GM18520 (cell line): Measurements from ENCODE around the gene PHF13.
"Not testable (repeated sequence)": the region's sequence is repeated elsewhere in the genome, so short reads cannot be mapped to it uniquely, and the experiment has no call there.

Experiments
- ATAC-seq: cut with Tn5 transposase; IDR thresholded peaks from one replicate; pipeline ENCODE4 v1.9.1; 2021; ENCODE audit not compliant: unreplicated experiment

Gene PHF13

DNA sequence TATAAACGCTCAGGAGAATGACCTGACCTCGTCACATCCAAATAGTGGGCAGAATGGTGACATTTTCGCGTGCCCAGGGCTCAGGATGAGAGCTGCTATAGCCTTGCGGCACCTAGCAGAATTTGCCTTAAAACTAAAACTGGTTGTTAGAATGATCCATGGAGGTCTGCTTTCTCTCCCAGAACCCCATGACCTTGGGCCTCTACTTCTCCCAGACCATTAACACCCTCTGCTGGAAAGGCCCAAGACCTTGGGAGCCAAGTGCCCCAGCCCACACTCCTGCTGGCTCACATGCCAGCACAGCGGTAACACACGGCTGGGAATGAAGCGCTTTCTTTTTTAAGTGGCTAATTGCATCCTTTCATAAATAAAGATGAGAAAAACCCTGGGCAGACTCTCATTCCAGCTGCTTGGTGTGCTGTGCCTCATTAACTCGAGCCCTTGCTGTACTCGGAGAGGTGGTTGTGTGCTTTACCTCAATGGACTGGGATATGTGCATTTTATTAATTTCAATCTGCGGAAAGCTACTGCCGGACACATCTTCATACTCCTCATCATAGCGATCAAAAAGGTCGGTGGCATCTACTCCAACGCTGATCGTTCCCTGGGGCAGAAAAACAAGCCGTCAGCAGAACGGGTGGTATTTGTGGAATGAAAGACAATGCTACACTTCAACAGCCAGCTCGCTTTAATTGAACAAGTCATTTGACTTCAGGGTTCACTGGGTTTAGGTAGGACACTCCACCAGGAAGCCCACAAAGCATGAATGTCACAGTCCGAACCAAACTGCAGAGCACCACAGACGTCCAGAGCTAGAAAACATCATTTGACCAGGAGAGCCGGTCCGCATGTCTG lies 40.1 kb downstream of the PHF13 start:
- no peak for ATAC-seq

DNA sequence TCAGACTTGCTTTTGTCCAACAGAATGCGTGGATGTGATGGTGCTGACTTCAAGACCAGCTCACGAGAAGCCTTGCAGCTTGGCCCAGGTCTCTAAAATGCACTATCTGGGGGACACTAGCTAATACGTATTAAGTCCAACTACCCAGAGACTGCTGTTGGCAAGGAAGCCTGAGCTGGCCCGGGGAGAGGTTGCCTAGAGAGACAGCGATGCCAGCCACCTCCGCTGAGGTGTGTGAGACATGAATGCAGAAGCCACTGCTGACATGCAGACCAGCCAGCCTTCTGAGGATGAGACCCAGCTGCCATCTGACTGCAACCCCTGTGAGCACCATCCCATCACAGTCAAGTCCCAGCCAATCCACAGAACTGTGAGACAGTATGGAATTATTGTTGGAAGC lies 43.6 kb downstream of the PHF13 start:
- no peak for ATAC-seq

GRCh38 chr1:6658359-6659060 lies 45.0 kb downstream of the PHF13 start:
- ATAC-seq: no peak

DNA sequence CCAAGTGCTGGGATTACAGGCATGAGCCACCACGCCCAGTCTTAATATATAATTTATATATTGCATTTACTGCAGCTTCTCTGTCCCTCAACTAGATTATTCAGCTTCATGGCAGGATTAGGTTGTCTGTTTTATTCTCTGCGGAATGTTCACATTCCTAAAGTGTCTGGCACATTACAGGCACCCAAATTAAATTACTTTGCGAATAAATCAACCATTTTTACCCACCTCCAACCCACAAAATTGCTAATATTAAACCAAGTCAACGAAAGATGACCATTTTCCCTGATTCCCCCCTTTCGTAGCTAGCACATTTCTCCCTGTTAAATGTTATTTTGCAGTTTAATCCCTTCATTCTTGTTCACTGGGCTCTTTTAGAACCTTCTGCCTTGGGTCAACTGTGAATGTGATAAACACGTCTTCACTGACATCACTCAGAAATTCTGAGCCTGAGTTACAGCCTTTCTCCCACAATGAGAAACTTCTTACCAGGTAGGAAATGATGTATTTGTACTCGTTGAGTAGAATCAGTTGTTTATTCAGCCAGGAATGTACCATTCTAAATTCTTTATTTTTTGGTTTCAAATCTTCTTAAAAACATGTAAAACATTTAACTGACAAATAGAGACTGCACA lies 47.0 kb downstream of the PHF13 start:
- ATAC-seq: no peak

GRCh38 chr1:6662468-6662867 lies 48.9 kb downstream of the PHF13 start:
- not testable (repeated sequence) for ATAC-seq

- ATAC-seq: no peak
Measured at GRCh38 chr1:6666696-6667095, 53.2 kb downstream of the PHF13 start.

DNA sequence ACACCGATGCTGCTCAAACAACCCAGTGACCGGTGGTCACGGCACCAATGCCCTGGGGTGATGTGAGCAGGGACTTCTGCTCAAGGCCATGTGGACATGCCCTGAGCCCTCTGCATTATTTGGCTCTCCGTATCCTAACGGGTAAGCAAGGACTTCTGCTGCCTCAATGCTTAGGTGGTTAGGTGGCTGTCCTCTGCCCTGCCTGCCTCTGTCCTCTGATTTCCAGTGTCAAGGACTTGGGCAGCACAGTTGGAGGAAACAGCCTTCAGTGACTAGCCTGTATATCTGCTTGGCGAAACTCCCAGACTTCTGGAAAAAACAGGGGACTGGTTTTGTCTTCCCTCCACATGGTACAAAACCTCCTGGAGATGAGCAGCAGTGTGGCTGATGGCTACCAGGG lies 53.6 kb downstream of the PHF13 start:
- no peak for ATAC-seq

GRCh38 chr1:6668503-6668902 lies 55.0 kb downstream of the PHF13 start:
- ATAC-seq: no peak

DNA sequence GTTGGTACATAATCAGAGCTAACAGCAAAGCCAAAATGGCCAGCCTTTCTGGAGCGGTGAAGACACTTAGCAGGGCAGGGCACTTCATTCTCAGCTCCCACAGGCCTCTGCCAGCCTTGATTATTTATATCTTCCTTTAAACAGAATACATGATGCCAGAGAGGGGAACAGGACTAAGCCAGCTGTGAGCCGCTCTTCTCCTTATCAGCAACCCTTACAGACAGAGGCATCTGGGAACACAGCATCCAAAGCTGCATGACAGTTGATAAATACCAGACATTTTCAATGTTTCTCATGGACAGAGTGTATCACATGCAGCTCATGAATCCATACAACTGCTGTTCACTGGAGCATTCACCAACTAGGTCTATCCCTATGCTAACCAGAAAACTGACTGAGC lies 59.0 kb downstream of the PHF13 start:
- ATAC-seq: no peak
